Measurements from ENCODE around the gene VAMP4.

DNA sequence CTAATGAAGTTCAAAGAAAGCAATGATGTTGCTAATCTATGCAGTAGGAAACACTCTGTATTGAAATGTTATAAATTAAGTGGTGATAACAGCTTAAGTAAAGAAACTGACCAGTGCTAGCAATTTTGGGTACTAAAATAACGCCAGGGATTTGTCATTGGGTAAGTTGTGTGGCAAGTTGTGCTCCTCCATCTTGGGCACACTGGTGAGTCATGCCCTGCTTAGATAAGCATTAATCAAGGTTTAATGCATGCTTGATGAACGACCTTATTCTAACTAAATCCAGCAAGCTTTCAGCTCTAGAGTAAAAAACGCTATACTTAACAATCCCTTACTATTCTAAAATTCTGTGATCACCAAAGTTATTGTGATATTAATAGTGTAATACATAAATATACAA lies 25.2 kb downstream of the VAMP4 start:
- no peak for TF ChIP-seq POLR2A (IDR thresholded peaks at IDR 0.05)
- TF ChIP-seq, protein P1, sequence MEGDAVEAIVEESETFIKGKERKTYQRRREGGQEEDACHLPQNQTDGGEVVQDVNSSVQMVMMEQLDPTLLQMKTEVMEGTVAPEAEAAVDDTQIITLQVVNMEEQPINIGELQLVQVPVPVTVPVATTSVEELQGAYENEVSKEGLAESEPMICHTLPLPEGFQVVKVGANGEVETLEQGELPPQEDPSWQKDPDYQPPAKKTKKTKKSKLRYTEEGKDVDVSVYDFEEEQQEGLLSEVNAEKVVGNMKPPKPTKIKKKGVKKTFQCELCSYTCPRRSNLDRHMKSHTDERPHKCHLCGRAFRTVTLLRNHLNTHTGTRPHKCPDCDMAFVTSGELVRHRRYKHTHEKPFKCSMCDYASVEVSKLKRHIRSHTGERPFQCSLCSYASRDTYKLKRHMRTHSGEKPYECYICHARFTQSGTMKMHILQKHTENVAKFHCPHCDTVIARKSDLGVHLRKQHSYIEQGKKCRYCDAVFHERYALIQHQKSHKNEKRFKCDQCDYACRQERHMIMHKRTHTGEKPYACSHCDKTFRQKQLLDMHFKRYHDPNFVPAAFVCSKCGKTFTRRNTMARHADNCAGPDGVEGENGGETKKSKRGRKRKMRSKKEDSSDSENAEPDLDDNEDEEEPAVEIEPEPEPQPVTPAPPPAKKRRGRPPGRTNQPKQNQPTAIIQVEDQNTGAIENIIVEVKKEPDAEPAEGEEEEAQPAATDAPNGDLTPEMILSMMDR (IDR thresholded peaks at IDR 0.05) = no peak
